Muscle layer of duodenum (tissue), 2 donors: Measurements from ENCODE around the gene ENTPD2.

Source experiments
- H3K27ac ChIP-seq: one replicate; pipeline ENCODE4 v1.7.0; 2013; ENCODE audit warnings: mild to moderate bottlenecking, low read length
- H3K27me3 ChIP-seq: one replicate; pipeline ENCODE4 v1.7.0; 2013; ENCODE audit warnings: low read depth, mild to moderate bottlenecking, control low read depth, low read length
- H3K36me3 ChIP-seq, 2 donors: one replicate each; pipeline ENCODE4 v1.7.0; 2013; ENCODE audit warnings: low read length in 2 of 2, control low read depth in 1 of 2, mild to moderate bottlenecking in 1 of 2; ENCODE audit not compliant: insufficient read depth in 2 of 2, control insufficient read depth in 1 of 2
- H3K4me1 ChIP-seq, 2 donors: one replicate each; pipeline ENCODE4 v1.7.0; 2013; ENCODE audit warnings: low read length in 2 of 2, mild to moderate bottlenecking in 2 of 2, control low read depth in 1 of 2, moderate library complexity in 1 of 2; ENCODE audit not compliant: insufficient read depth in 2 of 2, control insufficient read depth in 1 of 2
- H3K4me3 ChIP-seq, 2 donors: one replicate each; pipeline ENCODE4 v1.7.0; 2013; ENCODE audit warnings: low read length in 2 of 2, low read depth in 1 of 2, mild to moderate bottlenecking in 1 of 2
- H3K9me3 ChIP-seq, 2 donors: one replicate each; pipeline ENCODE4 v1.7.0; 2013; ENCODE audit warnings: low read length in 2 of 2, control low read depth in 1 of 2, mild to moderate bottlenecking in 1 of 2; ENCODE audit not compliant: control insufficient read depth in 1 of 2
- donor health status: healthy.

The ENTPD2 gene

GRCh38 chr9:137023583-137023991 is 30.3 kb downstream of the ENTPD2 start:
- Histone ChIP-seq H3K27me3 (no peaks in the 10 kb centered on the region), H3K9me3 (no peaks in the 10 kb centered on the region), H3K36me3 (peaks cover 0 to 16% of the 10 kb centered on the region in 2 donors), H3K27ac (no peak overlapping the region), H3K4me1 (peaks cover 0 to 27% of the 10 kb centered on the region in 2 donors), H3K4me3 (no peak overlapping the region)

- Histone ChIP-seq H3K4me1 (peaks cover 0 to 24% of the 10 kb centered on the region in 2 donors), H3K27me3 (no peaks in the 10 kb centered on the region), H3K27ac (no peak overlapping the region), H3K9me3 (no peaks in the 10 kb centered on the region), H3K4me3 (no peak overlapping the region), H3K36me3 (peaks cover 0 to 16% of the 10 kb centered on the region in 2 donors)
Measured at GRCh38 chr9:137023157-137023556, 30.7 kb downstream of the ENTPD2 start.

DNA sequence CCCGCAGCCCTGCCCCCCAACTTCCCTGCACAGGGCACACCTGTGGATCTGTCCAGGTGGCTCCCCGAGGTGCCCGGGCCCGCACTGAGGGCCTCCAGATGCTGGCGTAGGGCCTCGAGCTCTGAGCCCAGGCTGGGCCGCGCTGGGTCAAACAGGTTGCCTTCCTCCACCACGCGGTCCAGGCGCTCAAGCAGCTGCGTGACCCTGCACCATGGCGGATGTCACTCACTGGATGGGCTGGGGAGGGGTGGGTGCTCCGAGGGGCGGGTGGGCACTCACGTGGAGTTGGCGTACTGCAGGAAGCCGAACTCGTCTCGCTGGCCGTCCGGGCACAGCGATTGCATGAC is 31.2 kb downstream of the ENTPD2 start:
- Histone ChIP-seq H3K27me3 (no peaks in the 10 kb centered on the region), H3K36me3 (peaks cover 0 to 21% of the 10 kb centered on the region in 2 donors), H3K27ac (no peak overlapping the region), H3K4me3 (no peak overlapping the region), H3K4me1 (peaks cover 0 to 24% of the 10 kb centered on the region in 2 donors), H3K9me3 (no peaks in the 10 kb centered on the region)

DNA sequence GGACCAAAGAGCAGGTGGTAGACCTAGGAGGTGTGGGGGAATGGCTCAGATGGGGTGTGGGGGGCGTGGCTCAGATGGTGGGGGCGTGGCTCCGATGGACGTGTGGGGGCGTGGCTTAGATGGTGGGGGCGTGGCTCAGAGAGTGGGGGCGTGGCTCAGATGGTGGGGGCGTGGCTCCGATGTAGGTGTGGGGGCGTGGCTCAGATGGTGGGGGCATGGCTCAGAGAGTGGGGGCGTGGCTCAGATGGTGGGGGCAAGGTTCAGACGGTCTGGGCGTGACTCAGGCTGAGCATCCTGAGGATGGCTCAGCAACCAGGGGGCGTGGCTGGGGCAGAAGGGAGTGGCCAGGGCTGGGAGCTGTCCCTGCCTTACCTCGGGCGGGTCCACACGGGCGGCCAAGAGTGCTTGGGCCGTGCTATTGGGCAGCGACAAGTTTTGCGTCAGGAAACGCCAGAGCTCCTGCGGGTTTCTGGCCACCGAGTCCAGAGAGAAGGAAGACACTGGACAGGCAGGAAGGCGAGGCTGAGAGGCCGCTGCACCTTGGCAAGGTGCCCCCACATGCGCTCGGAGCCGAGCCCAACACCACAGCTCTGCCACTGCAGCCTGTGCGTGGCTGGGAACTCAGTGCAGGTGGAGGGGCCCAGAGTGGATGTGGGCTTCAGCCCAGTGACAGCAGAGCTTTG is 31.7 kb downstream of the ENTPD2 start:
- Histone ChIP-seq H3K4me3 (no peak overlapping the region), H3K27ac (no peak overlapping the region), H3K36me3 (peaks cover 0 to 26% of the 10 kb centered on the region in 2 donors), H3K4me1 (peaks cover 0 to 19% of the 10 kb centered on the region in 2 donors), H3K27me3 (no peaks in the 10 kb centered on the region), H3K9me3 (no peaks in the 10 kb centered on the region)

GRCh38 chr9:137021568-137021978 is 32.3 kb downstream of the ENTPD2 start:
- Histone ChIP-seq H3K27me3 (no peaks in the 10 kb centered on the region), H3K4me1 (peaks cover 0 to 13% of the 10 kb centered on the region in 2 donors), H3K27ac (no peak overlapping the region), H3K36me3 (peaks cover 0 to 32% of the 10 kb centered on the region in 2 donors), H3K4me3 (no peak overlapping the region), H3K9me3 (no peaks in the 10 kb centered on the region)

- H3K36me3 ChIP-seq: peaks cover 0 to 38% of the 10 kb centered on the region in 2 donors
- no peak overlapping the region for H3K4me3 ChIP-seq
- no peaks in the 10 kb centered on the region for H3K9me3 ChIP-seq
- H3K4me1 ChIP-seq: peaks cover 0 to 7% of the 10 kb centered on the region in 2 donors
- no peaks in the 10 kb centered on the region for H3K27me3 ChIP-seq
- H3K27ac ChIP-seq: no peak overlapping the region
Measured at GRCh38 chr9:137020771-137021567, 32.9 kb downstream of the ENTPD2 start.

GRCh38 chr9:137019891-137020683 is 33.8 kb downstream of the ENTPD2 start:
- Histone ChIP-seq H3K4me3 (no peak overlapping the region), H3K4me1 (no peaks in the 10 kb centered on the region), H3K9me3 (no peaks in the 10 kb centered on the region), H3K27ac (no peak overlapping the region), H3K36me3 (peaks cover 0 to 45% of the 10 kb centered on the region in 2 donors), H3K27me3 (no peaks in the 10 kb centered on the region)

- Histone ChIP-seq H3K9me3 (no peaks in the 10 kb centered on the region), H3K4me3 (no peak overlapping the region), H3K27me3 (no peaks in the 10 kb centered on the region), H3K36me3 (peaks cover 0 to 56% of the 10 kb centered on the region in 2 donors), H3K27ac (no peak overlapping the region), H3K4me1 (no peaks in the 10 kb centered on the region)
Measured at GRCh38 chr9:137018761-137019559, 34.9 kb downstream of the ENTPD2 start.

DNA sequence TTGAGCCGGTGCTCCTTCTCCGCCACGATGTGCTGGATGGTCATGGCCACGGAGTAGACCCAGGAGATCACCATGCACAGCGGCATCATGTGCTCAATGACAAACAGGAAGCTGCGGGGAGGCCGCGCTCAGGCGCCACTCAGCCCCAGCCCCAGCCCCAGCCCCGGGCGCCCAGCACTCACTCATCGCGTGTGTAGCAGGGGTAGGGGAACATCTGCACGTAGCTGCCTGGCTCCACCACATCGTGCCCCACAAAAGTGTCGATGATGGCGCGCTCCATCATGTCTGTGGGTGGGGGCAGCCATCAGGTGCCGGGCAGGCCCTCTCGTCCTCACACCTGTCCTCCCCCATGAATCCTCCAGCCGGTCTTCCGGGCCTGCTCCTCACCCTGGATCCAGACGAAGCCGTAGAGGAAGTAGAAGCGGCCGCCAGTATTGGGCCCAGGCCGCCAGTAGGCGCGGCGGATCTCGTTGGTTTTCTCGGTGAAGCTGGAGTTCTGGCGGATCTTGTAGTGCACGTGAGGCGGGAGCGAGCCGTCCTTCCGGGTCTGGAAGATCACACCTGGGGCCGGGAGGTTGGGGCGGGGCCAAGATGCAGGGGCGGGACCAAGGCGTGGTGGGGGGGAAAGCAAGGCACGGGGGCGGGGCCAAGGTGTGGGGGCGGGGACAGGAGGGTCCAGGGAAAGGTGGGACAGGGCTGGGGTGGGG is 35.9 kb downstream of the ENTPD2 start:
- no peaks in the 10 kb centered on the region for H3K9me3 ChIP-seq
- H3K27me3 ChIP-seq: no peaks in the 10 kb centered on the region
- no peak overlapping the region for H3K27ac ChIP-seq
- H3K36me3 ChIP-seq: peaks cover 0 to 62% of the 10 kb centered on the region in 2 donors
- H3K4me1 ChIP-seq: no peaks in the 10 kb centered on the region
- H3K4me3 ChIP-seq: no peak overlapping the region

GRCh38 chr9:137017071-137017470 is 36.8 kb downstream of the ENTPD2 start:
- Histone ChIP-seq H3K27me3 (no peaks in the 10 kb centered on the region), H3K9me3 (no peaks in the 10 kb centered on the region), H3K4me1 (no peaks in the 10 kb centered on the region), H3K4me3 (no peak overlapping the region), H3K27ac (no peak overlapping the region), H3K36me3 (peaks cover 0 to 71% of the 10 kb centered on the region in 2 donors)
